DMS53 (cell line): Measurements from ENCODE around the gene RAB9A.
"Not testable (repeated sequence)": the region's sequence is repeated elsewhere in the genome, so short reads cannot be mapped to it uniquely, and the experiment has no call there.

Source experiments
- DNase-seq: peaks from one replicate; lab custom pipeline; 2025; lab: John Stamatoyannopoulos, UW

RAB9A gene

DNA sequence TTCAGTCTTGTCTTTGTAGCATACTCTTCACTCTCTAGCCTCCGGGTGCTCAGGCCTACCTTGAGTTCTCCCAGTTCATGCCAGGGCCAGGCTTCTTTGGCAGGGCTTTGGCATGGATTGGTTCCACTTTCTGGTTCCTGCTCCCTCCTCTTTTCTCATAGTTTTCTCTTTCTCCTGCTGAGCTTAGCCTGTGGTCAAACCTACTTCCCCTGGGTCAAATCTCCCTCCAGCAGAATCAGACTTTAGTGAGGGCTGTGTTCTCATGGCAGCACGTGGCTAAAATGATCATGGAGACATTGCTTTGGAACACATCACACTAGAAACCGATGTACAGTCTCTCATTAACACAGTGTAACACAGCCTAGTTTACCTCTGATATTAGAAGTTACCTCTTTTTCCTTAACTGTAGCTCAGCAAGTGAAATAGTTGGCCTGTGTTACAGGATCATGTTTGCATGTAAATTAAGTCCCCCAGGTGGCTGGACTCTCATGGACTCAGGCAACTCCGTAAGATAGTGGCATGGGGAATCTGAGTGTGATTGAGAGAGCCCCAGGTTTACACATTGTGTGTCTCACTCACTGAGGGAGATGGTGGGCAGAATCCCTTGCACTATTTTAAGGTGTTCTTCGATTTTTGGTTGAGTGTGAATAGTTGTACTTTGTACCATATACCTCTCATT lies 13.3 kb downstream of the RAB9A start:
- no peak for DNase-seq

DNA sequence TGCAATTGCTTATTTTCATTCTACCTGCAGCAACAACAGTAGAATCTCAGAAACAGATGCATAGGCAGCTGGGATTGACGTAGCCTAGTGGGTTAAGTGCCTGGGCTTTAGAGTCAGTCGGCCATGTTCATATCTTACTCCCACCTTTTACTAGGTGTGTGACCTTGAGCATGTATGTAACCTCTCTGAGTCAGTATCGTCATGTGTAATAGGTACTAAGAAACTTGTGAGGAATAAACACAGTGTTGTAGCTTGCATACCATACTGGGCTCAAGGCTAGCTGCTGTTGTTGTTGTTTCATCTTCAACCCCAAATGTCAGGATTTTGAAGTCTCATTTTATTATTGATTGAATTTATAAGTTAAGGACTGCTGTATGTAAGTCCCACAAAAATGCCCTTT lies 14.2 kb downstream of the RAB9A start:
- DNase-seq = no peak

DNA sequence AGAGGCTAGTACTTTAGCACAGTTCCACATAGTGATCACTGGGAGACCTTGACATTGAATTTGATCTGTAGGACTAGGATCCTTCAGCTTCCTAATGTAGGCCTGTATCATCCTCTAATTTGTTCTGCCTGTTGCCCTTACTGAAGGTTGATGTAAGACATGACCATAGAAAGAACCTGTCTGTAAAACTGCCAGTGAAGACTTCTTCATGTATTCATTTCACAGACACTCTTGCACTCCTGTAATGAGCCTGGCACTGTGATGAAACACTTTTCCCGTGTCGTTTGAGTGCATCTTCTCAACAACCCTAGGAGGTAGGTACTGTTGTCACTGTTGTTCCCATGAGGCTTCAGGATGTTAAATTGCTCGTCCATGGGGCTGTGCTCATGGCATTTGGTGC lies 14.7 kb downstream of the RAB9A start:
- no peak for DNase-seq

DNA sequence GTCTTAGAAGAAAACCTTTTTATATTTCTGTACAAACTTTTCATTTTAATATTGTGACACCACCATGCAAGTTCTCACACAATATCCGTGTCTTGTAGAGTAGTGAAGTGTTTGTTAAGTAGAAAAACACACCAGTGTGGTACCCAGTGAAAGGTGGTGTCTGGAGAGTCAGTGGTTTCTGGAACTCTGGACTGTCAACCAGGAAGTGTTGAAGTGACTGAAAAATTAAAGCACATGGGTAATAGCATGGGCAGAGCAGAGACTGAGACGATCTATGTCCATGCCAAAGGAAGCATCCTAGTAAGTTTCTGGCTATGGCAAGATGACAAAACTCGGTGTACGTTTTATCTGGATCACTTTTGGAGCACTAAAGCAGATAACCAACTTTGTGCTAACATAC lies 22.2 kb downstream of the RAB9A start:
- DNase-seq = no peak

DNA sequence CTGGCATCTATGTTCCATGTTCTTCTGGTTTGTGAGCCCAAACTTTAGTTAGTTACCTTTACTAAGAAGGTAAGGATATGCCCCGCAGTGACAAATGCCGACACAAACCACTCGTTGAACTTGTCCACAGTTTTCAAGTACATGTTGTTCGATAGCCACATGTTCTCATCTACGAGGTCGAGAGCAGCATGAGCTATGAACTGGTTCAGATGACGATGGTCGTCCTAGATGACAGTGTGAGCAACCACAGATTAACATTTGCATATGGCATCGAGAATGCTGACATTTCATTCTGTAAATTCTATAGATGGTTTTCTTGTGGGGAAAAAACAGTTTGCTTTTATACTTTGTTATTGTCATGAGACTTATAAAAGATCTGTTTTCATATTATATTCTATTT lies 27.5 kb downstream of the RAB9A start:
- DNase-seq = no peak

DNA sequence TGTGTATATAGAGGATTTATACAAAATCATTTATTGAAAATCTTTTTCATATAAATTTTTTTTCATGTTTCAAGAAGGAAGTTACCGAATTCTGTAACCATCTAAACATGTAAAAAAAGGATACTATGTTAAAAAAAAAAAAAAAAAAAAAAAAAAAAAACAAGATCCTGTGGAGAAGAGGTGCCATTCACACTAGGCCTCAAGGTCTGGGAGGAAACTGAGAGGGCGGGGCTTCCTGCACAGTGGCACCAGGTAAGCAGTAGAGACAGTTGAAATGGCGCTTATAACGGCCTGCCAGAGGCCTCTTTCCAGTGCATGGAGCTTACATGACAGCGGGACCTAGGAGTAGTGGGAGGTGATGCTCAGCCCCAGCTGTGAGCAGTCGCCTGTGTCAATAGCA lies 28.0 kb downstream of the RAB9A start:
- DNase-seq = peak; percentile 12

DNA sequence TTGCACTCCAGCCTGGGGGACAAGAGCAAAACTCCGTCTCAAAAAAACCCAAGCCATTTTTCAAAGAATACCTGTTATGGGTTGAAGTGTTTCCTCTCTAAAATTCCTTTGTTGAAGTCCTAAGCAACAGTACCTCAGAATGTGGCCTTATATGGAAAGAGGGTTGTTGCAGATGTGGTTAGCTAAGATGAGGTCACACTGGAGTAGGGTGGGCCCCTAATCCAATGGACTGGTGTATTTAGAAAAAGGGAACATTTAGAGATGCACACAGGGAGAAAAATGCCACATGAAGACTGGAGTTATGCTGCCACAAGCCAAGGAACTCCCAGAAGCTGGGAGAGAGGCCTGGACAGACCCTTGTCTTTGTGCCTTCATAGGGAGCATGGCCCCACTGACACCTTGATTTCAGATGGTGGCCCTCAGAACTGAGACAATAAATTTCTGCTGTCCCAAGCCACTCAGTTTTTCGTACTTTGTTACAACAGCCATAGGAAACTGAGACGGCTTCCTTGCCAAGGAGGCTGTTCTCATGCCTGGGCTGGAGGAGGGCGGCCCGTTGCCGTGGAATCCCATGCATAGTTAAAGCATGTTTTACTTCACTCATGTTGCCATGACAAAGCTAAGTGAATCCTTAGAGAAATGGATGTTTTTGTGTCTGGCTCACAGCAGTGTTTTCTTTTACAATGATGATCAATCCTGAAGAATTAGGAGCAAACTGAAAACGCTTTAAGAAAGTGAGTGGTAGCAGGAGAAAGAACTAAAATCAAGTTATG lies 29.0 kb downstream of the RAB9A start:
- DNase-seq = no peak

DNA sequence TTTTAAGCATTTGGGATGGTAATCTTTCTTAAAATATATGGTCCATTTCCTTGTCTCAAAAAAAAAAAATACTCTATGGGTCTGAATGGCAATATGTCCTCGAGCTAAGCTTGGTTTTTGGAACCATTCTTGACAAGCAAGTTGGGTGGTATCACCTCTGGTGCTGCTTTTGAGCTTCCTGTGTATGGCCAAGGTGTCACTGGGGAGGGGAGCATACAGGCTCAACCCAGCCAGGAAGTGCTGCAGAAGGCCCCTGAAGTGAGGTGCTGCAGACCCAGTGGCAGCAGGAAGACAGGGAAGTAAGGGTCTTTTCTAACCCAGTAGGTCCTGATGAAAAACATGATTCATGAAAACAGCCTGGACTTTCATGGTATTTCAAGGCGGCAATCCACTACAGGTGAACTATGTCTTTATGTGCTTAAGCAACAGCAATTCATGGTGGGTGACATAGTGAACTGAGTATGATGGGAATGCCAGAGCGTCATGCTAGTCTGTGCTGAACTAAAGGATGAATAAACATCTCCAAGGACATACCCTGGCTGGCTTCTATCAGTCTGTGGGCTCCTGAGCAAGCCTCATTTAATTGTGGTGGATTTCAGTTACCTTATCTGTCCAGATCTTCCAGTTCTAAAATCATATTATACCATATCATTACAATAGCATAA lies 30.4 kb downstream of the RAB9A start:
- DNase-seq = no peak

DNA sequence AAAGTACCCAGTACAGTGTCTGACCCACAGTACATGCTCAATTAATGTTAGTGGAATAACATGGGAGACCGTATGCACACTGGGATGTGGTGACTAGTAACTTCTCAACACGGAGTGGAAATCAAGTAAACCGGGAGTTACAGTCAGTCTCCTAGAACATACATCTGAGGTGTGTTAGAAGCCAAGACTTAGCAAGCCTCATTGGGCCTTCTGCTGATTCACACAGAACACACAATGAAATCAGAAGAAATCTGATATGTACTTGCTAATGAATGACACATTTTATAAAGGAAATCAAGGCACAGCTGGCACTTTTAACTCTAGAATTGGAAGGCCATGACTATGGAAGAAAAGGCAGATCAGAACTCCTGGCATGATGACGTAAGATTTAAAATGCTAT lies 32.4 kb downstream of the RAB9A start:
- DNase-seq = peak; percentile 62

DNA sequence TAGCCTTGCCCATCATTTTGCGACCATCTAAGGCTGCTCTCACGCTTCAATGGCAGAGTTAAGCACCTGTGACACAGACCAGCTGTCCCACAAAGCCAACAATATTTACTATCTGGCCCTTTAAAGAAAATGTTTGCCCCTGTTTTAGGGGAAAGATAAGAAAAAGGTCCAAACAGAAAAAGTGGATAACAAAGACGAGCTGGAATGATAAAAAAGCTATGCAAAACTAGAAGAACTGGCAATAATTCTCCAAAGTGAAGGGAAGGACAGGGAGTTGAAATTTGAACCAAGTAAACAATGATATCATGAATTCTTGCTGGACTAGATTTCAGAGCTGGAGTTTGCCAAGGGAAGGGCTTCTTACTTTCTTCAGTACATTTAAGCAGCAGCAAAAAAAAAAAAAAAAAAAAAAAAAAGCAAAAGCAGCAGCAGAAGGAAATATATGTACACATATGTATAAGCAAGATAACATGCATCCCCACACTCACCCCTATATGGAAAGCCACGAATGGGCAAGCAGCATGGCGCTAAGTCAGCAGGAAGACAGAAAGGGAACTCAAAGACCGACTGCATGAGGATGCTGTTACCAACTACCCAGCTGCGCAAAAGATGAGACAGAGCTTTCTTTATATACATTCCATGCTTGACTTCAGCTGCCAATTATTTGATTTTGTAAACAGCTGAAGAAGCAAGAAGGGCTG lies 33.0 kb downstream of the RAB9A start:
- peak; percentile 68 for DNase-seq

DNA sequence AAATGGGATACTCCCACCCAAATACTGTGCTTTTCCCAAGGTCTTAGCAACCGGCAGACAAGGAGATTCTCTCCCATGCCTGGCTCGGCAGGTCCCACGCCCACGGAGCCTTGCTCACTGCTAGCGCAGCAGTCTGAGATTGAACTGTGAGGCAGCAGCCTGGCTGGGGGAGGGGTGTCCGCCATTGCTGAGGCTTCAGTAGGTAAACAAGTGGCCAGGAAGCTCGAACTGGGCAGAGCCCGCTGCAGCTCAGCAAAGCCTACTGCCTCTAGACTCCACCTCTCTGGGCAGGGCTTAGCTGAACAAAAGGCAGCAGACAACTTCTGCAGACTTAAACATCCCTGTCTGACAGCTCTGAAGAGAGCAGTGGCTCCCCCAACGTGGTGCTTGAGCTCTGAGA lies 36.0 kb downstream of the RAB9A start:
- DNase-seq = peak; percentile 77

DNA sequence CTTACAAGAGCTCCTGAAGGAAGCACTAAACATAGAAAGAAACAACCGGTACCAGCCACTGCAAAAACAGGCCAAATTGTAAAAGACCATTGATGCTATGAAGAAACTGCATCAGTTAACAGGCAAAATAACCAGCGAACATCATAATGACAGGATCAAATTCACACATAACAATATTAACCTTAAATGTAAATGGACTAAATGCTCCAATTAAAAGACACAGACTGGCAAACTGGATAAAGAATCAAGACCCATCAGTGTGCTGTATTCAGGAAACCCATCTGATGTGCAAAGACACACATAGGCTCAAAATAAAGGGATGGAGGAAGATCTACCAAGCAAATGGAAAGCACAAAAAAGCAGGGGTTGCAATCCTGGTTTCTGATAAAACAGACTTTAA lies 37.7 kb downstream of the RAB9A start:
- DNase-seq = not testable (repeated sequence)

DNA sequence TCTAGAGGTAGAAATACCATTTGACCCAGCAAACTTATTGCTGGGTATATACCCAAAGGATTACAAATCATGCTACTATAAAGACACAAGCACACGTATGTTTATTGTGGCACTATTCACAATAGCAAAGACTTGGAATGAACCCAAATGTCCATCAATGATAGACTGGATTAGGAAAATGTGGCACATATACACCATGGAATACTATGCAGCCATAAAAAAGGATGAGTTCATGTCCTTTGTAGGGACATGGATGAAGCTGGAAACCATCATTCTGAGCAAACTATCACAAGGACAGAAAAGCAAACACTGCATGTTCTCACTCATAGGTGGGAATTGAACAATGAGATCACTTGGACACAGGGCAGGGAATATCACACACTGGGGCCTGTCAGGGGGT lies 41.6 kb downstream of the RAB9A start:
- DNase-seq = not testable (repeated sequence)

DNA sequence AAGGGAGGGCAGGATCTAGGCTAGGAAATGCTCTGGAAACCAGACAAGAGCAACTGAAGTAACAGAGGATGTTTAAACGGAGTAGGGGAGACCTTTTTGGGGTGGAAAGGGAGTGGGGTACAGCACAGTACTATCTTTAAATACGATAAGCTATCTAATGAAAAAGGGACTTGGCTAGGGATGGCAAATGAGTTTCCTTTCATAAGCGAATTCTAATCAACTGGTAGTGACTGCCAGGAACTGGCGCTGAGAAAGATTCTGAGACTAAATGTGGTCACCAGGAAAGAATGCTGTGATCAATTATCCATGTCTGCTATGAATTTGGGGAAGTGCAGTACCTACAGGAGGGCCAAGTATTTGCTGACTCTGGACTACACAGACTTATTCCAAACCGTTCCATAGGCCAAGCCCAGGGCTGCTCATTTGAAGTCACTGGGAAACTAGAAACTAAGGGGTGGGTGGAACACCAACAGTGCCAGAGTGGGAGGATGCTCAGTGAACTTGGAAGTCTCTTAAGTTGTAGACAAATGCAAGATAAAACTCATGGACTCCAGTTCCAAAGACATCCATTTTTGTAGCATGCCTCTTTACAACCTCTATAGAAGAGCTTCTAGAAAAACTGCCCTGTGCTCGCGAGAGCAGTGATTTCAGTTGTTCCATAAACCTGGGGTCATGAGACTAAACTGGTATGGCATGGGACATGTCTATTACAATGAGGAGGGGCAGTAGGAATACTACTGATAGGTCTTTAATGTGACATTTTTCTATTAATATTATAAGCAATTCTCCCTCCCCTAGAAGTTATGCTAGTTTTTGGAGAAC lies 43.5 kb downstream of the RAB9A start:
- no peak for DNase-seq

DNA sequence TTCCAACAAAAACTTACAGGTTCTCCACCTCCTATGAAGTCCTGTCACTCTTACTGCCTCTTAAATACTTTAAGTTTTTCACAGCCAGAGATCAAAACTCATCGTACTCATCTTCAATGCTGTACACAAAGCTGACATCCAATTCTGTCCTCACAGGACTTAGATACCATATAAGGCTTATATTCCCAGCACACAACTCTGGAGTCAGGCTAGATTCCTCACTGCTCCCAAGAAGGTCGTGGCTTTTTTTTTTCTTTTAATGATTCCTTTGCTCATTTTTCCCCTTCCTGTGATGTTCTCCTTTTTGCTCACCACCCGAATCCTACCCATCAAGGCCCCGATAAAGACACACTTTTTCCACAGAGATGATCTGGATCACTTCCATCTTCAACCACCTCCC lies 44.6 kb downstream of the RAB9A start:
- DNase-seq = no peak

DNA sequence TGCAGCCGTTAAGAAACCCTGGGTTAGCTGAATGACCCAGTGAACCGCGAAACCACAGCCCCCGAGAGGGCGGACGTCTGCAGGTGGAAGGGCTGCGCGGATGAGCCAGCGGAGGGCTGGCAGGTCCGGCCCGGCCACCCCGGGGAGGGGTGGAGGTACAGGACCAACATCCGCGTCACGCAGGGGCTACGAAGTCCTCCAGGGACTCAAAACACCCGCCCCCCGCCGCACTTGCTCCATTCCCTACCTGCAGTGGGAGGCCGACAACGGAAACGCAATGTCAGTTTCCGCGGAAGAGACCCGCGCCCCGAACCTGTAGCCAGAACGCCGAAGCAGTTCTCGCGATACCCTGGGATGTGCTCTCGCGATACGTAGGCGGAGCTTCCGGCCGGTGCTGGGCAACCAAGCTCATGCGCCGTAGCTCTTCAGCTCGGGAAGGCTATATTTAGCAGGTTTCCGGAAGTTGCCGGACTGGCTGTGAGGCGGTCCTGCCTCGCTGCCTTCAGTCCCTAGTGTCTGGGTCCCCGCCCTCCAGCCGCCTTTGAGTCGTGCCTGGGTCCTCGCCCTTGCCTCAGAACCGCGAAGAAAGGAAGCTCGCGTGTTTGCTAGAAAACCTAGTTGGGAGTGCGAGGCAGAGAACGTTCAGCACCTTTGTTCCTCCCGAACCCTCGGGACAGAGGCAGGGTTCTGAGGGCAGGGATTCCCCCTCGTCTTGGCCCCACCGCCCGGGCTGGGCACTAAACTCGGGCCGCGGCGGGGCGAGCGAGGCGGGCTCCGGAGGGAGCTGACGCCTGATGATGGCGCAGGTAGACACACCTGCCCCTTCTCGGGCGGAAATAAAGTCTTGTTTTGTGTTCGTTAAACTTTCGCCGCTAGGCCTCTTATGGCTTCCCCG lies 45.6 kb downstream of the RAB9A start, which contains the start of the genes OFD1 and TRAPPC2:
Gene OFD1, plus strand, starts transcription at position 471 of the 895 bp plus-strand sequence. Its CDS starts 324 bp downstream, at position 795.
Gene TRAPPC2, minus strand, starts transcription at position 343 of the 895 bp plus-strand sequence. CDS start 14,657 bp downstream, outside the sequence.
- peak; percentile 94 for DNase-seq

DNA sequence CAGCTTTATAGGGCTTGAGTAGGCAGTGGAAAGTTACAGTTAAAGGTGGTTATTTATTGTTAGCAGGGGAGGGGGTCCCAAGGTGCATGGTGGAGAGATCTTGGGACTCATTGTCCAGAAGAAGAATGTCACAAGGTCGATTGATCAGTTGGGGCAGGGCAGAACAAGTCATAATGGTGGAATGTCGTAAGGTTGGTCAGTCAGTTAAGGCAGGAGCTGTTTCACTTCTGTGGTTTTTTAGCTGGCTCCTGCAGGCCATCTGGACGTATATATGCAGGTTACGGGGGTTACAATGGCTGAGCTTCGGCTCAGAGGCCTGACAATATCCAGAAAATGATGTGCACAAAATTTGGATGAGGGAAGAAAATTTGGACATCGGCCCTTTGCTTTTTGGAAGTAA lies 52.8 kb downstream of the RAB9A start:
- DNase-seq = no peak

DNA sequence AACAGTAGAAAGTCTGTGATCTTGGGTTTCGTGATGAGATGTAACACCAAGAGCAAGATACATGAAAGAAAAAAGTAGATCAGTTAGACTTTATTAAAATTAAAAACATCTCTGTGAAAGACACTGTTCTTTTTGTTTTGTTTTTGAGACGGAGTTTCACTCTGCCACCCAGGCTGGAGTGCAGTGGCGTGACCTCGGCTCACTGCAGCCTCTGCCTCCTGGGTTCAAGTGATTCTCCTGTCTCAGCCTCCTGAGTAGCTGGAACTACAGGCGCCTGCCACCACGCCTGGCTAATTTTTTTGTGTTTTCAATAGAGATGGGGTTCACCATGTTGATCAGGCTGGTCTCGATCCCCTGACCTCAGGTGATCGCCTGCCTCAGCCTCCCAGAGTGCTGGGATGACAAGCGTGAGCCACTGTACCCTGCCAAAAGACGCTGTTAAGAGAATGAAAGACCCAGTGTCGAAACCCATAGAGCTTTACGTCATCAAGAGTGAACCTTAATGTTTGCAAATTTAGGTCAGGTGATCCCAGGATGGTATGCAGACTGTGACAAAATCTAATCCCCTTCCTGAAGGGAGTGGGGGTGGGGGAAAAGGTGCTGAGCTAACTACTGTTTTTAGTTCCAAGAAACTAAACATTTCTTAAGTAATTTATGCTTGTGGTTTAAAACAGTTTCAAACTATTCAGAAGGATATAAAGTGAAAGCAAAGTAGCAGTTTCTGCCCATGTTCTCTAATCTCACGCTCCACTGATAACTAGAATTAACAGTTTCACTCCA lies 53.7 kb downstream of the RAB9A start:
- no peak for DNase-seq

DNA sequence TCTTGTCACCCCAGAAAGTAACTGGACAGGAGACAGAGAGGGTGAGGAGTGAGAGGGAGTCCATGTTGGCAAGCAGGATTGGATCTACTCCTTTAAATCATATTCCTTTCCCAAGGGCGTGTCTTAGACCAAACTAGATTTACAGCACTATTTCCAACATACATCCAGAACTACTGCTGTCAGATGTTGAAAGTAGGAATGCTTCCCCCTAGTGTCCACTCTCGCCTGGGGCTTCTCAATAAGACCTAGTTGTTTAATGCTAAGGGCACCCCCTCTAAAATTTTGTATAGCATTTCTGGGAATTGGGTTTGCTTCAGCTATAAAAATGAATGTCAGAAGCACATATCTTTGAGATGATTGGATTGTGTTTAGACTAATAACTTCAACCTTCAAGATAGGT lies 58.9 kb downstream of the RAB9A start:
- DNase-seq = peak; percentile 43

DNA sequence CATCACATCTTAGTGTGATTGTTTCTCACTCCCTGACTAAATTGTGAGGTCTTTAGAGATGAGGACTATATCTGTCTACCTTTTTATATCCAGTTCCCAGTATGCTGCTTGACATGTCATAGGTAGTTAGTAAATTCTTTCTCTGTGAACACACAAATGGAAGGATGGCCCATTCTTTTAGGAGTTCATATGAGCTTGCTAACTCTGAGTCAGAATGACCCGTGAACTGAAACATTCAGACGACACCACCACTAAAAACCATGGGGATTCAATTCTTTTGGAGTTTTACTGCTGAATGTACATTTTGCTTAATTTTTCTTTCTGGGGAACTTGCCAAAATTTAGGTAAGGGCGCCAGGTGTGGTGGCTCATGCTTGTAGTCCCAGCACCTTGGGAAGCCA lies 59.6 kb downstream of the RAB9A start:
- no peak for DNase-seq
